Fibroblast of skin of left biceps (primary cell): Measurements from ENCODE around the gene SCN11A.

Experiments used
- DNase-seq, 2 experiments: peaks; one replicate each; pipeline ENCODE4 v3.0.0-alpha.2; 2013; ENCODE audit warnings: low read depth in 2 of 2

SCN11A gene

DNA sequence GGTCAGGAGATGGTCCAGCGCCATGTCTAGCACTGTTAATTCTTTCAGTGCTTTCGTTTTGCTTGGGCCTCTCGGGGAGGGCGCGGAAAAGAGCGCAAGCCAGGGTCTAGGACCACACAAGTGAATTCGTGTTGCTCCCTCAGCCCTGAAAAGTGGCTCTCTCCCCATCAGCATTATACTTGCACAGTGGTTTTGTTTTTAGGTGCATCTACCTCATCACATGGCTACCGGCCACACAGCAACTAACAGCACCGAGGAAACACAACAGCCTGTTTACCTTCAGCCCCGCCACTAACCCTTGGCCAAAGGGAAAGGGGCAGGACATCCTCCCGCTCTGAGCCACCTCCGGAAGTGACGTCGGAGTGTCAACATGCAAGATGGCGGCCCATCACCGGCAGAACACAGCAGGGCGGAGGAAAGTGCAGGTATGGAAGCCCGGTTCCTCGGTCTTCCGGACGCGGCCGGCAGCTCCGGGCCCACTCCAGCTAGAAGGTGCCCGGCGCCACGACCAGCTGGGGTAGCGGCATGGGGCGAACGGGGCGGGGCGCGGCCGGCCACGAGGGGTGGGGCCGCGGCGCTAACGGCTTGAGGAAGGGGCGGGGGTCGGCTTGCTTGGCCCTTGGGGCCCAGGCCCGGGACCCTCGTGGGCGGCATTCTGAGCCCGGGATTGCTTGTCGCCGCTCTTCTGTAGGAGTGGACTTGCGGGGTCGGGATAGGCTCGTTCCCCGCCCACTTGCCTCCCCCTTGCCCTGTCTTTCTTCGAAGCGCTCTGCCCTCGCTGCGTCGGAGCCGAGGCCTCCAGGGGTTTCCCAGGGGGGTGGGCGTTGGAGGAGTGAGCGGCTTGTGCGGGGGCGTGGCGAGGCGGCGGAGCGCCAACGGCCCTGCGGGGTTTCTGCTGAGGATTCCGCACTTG lies at the start of gene SCN11A, which contains the start of gene WDR48:
Gene SCN11A (minus strand): TSS at position 296 of the 913 bp plus-strand sequence. CDS start 101,582 bp downstream, outside the sequence.
Gene WDR48 (plus strand): TSS at position 368 of the 913 bp plus-strand sequence. CDS start 10 bp downstream, at position 378.
- peak; percentile 65 for DNase-seq

- no peak for DNase-seq
These were observed 49.4 kb upstream of the SCN11A start for GRCh38 chr3:39101022-39101689.

- DNase-seq: no peak
These were observed 48.7 kb upstream of the SCN11A start for GRCh38 chr3:39100500-39100886.

GRCh38 chr3:39099738-39100499 lies 48.2 kb upstream of the SCN11A start:
- no peak for DNase-seq

- no peak for DNase-seq
These were observed 47.5 kb upstream of the SCN11A start for GRCh38 chr3:39099242-39099641.

DNA sequence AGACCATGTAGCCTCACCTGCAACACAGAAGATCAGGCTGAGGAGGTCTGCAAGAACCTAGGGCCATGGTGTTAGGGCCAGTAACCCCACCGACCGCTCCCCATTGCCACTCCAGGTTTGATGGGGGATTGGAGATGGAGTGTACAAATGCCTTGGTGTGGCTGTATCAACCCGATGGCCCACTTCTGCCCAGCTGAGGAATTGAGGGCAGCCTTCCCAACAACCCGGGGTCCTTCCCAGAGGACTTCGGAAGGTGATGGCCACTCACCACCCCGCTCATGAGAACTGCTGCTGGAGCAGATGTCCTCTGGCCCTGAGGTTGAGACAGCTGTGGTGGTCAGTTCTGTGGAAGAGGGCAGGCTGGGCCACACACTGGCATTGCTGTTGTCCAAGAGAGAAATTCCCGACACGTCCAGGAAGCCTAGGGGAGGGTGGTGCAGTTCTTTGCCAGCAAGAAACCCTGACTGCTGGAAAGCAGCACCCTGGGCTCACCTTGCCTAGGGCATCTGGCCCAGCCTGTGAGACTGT lies 46.8 kb upstream of the SCN11A start:
- no peak for DNase-seq

DNA sequence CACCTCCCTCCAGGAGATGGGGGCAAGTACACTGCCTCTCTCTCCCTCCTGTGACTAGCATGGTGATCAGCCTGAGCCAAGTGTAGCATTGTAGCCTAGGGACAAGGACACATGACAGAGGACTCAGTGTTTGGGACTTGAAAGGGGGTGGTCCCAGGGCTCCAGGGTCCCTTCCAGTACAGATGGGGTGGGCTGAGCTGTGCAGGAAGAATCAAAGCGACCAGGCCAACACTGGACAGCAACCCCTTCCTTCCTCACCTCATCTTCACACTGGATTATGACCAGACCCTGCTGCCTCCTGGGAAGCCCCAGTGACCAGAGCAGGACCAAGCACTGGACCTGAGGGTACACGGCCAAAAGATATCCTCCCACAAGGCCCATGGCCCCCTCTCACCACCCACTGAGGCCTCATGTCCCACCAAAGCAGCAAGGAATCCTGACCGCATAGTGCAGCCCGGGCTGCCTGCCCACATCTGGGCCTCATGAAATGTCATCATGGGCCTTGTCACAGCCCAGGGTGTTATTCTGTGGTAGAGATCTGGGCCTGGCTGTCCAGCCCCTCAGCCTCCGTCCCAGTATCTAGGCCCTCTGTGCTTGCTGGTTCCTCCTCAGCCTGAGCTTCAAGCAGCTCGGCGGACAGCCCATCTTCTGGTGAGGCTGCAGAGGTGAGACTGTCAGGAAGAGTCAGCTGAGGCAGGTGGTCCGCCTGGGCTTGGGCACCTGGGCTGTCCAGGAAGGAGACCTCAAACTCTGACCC lies 46.1 kb upstream of the SCN11A start:
- DNase-seq: no peak

- no peak for DNase-seq
These were observed 45.0 kb upstream of the SCN11A start for GRCh38 chr3:39096775-39097174.

DNA sequence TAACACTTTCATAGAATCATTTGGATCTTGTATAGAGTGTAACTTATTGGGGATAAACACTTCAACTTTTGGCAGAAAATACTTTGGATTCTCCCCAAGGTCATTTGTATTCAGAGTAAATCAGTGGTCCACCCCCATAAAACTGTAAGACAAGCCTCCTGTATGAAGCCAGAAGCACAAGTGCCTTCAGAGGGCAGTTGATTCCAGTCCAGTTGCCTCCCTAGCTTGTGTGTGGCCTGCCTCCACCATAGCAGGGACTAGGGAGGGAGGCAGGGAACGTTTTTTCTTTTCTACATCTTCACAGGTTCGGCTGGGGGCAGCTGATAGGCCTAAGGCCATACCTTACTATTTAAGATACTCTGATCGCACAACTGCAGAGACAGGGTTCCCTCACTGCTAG lies 44.0 kb upstream of the SCN11A start:
- no peak for DNase-seq

DNA sequence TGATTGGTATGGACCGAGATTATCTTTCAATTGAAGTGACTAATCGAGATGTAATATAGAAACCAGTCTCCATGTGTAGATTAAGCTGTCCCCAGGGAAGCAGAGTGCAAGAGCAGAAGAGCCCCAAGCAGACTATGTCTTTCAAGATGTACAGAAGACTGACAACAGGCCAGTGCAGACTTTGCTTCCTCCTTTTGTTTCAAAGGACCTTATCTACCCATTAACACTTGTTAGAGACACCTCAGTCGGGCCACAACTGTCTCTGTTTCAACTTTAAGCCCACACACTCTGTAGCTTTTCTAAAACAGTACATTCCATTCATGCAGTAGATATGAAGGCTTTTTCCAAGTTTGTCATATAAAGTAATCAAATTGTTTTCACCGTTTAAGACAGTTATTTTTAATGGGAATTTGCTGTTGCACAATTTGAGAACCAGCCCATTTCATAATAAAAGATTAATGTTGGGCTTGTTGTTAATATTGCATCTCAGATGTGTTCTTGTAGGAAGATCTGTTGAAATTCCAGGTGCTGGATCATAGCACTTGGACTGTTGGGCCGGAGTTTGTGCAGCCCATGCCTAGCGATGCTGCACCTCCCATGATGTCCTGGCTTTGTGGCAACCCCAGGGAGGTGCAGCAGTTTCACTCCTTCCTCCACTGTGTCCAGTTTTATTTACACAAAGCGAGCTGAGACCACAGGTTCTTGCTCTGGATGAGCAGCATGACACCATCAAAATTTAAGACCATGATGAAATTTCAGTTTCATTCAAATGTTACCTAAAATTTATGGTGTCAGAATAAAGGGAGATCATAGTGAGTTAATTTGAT lies 43.3 kb upstream of the SCN11A start:
- DNase-seq: no peak

DNA sequence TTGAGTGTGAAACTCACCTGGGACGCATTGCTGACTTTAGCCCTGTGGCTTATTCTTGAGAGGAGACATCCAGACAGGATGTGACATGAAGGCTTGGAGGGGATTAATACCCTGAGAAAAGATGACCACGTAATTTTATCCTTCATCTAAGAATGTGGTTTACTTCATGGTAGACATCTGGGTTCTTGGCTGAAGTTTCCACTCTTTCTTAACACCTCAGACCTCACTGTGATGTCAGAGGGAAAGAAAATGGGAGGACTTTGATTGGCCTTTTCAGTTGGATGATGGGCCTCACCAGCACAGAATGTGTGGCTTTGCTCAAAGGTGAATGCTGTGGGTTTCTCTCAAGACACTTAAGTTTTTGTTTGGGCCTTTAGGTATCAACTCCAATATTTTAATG lies 39.2 kb upstream of the SCN11A start:
- DNase-seq: no peak

- no peak for DNase-seq
These were observed 37.1 kb upstream of the SCN11A start for GRCh38 chr3:39088889-39089288.

GRCh38 chr3:39088456-39088855 lies 36.7 kb upstream of the SCN11A start:
- no peak for DNase-seq

- no peak for DNase-seq
These were observed 34.4 kb upstream of the SCN11A start for GRCh38 chr3:39086144-39086543.

DNA sequence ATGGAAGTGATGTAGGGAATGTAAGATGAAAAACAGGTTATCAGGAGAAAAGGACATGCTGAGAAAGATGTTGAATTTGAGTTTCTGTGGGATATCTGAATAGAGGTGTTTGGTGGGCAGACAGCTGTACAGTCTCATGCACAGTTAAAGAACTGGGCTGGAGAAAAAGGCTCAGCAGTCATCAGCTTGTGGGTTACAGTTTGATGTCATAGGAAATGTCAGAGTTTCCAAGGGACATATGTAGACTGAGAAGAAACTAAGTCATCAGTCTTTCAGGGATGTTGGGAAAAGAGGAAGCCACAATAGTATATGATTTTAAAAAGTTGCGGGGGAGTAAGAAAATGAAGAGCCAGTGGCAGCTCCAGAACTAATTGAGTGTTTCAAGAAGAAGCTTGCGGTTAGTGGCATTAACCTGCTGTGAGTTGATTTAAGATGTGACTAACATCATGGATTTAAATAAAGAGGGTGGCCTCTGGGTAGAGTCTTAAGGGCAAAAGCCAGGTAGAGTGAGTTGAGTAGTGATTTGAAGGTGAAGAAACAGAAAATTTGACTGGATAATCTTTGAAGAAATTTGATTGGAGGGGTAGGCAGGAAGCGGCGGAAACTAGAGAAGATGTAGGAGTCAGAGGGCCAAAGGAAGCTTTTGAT lies 31.0 kb upstream of the SCN11A start:
- DNase-seq: no peak

DNA sequence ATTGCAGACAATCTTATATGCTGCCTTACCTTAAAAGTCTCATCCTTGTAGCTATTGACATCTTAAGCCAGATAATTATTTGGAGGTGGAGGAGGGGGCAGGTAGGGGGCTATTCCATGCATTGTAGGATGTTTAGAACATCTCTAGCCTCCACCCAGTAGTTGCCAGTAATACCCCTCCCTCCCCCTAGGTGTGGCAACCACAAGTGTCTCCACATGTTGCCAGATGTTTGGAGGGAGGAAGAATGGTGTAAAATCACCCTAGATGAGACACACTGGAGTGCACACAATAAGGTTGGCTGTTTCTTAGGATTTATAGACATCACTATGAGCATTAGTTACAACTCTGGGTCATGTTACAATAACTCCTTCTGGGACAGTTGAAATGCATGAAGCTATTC lies 28.3 kb upstream of the SCN11A start:
- no peak for DNase-seq

- no peak for DNase-seq
These were observed 27.8 kb upstream of the SCN11A start for GRCh38 chr3:39079530-39079929.

GRCh38 chr3:39075910-39076309 lies 24.2 kb upstream of the SCN11A start:
- DNase-seq: no peak

- DNase-seq: no peak
These were observed 16.8 kb upstream of the SCN11A start for GRCh38 chr3:39068556-39068955.

GRCh38 chr3:39067286-39067685 lies 15.5 kb upstream of the SCN11A start:
- DNase-seq: no peak
